Measurements from ENCODE around the gene STARD7.
A peak's percentile ranks its signal among the peaks of the same experiment; 100 is the strongest.

STARD7 gene

GRCh38 chr2:96154506-96155380, 53.9 kb downstream of the STARD7 start:
- H3K4me3 Mint-ChIP-seq, result no peak overlapping the region
- no peaks in the 10 kb centered on the region for H3K36me3 Mint-ChIP-seq
- peaks cover 83% of the 10 kb centered on the region for H3K4me1 Mint-ChIP-seq (ENCODE audit: low read depth)
- H3K27me3 Mint-ChIP-seq, result no peaks in the 10 kb centered on the region
- no peaks in the 10 kb centered on the region for H3K9me3 Mint-ChIP-seq (ENCODE audit: low read depth)
- H3K27ac Mint-ChIP-seq, result peak overlapping the region; percentile 6

GRCh38 chr2:96153991-96154431, 54.6 kb downstream of the STARD7 start:
- no peaks in the 10 kb centered on the region for H3K9me3 Mint-ChIP-seq (ENCODE audit: low read depth)
- no peaks in the 10 kb centered on the region for H3K36me3 Mint-ChIP-seq
- H3K27me3 Mint-ChIP-seq, result no peaks in the 10 kb centered on the region
- peaks cover 83% of the 10 kb centered on the region for H3K4me1 Mint-ChIP-seq (ENCODE audit: low read depth)
- no peak overlapping the region for H3K4me3 Mint-ChIP-seq
- no peak overlapping the region for H3K27ac Mint-ChIP-seq

DNA sequence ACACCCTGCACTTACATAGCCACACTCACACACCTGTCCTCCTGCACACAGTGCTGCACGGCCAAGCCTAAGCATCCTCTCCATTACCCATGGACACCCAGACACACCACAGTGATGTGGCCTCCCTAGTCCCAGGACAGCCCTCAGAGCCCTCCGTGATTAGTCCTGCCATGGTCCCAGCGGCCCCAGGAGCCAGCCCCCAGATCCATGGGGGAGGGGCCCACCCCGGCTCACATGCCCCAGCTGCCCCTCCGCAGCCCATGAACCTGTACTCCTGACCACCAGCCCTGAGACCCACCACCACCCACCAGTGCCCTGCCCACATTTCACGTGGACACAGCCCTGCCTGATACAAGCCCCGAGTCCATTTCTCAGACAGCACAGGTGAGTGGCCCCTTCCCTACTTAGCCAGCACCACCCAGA, 55.3 kb downstream of the STARD7 start:
- Mint-ChIP-seq H3K4me3 (no peak overlapping the region), H3K27me3 (no peaks in the 10 kb centered on the region), H3K36me3 (no peaks in the 10 kb centered on the region), H3K27ac (peak overlapping the region; percentile 54), H3K9me3 (ENCODE audit: low read depth) (no peaks in the 10 kb centered on the region), H3K4me1 (ENCODE audit: low read depth) (peaks cover 85% of the 10 kb centered on the region)

GRCh38 chr2:96152304-96153161, 56.1 kb downstream of the STARD7 start:
- Mint-ChIP-seq H3K36me3 (no peaks in the 10 kb centered on the region), H3K9me3 (ENCODE audit: low read depth) (no peaks in the 10 kb centered on the region), H3K4me3 (no peak overlapping the region), H3K27ac (peak overlapping the region; percentile 47), H3K27me3 (no peaks in the 10 kb centered on the region), H3K4me1 (ENCODE audit: low read depth) (peaks cover 85% of the 10 kb centered on the region)

- H3K27ac Mint-ChIP-seq, result peak overlapping the region; percentile 47
- H3K4me1 Mint-ChIP-seq (ENCODE audit: low read depth), result peaks cover 85% of the 10 kb centered on the region
- no peak overlapping the region for H3K4me3 Mint-ChIP-seq
- no peaks in the 10 kb centered on the region for H3K27me3 Mint-ChIP-seq
- H3K36me3 Mint-ChIP-seq, result no peaks in the 10 kb centered on the region
- no peaks in the 10 kb centered on the region for H3K9me3 Mint-ChIP-seq (ENCODE audit: low read depth)
Measured at GRCh38 chr2:96151595-96152303, 56.9 kb downstream of the STARD7 start.

DNA sequence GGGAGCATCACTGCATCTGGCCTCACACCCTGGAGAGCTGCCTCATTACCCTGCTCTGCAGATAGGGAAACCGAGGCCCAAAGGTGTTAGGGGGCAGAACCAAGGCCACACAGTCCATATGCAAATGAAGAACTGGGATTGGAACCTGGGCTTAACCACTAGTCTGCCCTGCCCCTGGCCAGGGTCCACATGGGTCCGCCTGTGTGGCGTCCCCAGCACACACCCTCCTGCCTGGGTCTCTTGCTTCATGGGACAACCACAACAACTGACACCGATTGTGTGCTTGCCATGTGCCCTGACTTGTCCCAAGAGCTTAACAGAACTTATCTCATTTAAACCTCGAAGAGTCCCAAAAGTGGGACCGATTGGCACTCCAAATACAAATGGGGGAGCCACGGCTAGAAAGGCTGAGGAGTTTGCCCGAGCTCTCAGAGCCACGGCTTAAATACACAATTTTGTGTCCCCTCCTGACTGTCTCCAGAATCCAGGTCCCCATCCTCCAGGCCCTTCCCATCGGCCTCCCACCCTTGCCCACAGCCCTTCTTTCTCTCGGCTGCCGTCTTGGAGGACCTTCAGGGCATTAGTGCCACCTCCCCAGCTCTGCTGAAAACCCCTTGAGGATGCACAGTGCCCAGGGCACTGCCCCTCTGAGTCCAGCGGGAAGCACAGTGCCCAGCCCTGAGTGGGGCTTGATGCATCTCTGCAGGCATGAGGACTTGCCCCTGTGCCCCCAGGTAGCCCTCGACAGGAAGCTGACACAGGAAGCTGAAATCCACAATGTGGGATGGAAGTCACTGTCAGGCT, 57.6 kb downstream of the STARD7 start:
- H3K9me3 Mint-ChIP-seq (ENCODE audit: low read depth), result no peaks in the 10 kb centered on the region
- no peaks in the 10 kb centered on the region for H3K36me3 Mint-ChIP-seq
- H3K27ac Mint-ChIP-seq, result peak overlapping the region; percentile 68
- H3K27me3 Mint-ChIP-seq, result no peaks in the 10 kb centered on the region
- H3K4me3 Mint-ChIP-seq, result no peak overlapping the region
- H3K4me1 Mint-ChIP-seq (ENCODE audit: low read depth), result peaks cover 83% of the 10 kb centered on the region

GRCh38 chr2:96150007-96150640, 58.5 kb downstream of the STARD7 start:
- Mint-ChIP-seq H3K4me1 (ENCODE audit: low read depth) (peaks cover 78% of the 10 kb centered on the region), H3K27me3 (no peaks in the 10 kb centered on the region), H3K27ac (peak overlapping the region; percentile 68), H3K9me3 (ENCODE audit: low read depth) (no peaks in the 10 kb centered on the region), H3K4me3 (no peak overlapping the region), H3K36me3 (no peaks in the 10 kb centered on the region)

GRCh38 chr2:96148410-96149217, 60.0 kb downstream of the STARD7 start:
- Mint-ChIP-seq H3K36me3 (peaks cover 7% of the 10 kb centered on the region), H3K27me3 (no peaks in the 10 kb centered on the region), H3K9me3 (ENCODE audit: low read depth) (no peaks in the 10 kb centered on the region), H3K27ac (peak overlapping the region; percentile 92), H3K4me1 (ENCODE audit: low read depth) (peaks cover 71% of the 10 kb centered on the region), H3K4me3 (peak overlapping the region; percentile 85)

- H3K27me3 Mint-ChIP-seq, result no peaks in the 10 kb centered on the region
- peaks cover 11% of the 10 kb centered on the region for H3K36me3 Mint-ChIP-seq
- H3K4me1 Mint-ChIP-seq (ENCODE audit: low read depth), result peaks cover 63% of the 10 kb centered on the region
- peak overlapping the region; percentile 85 for H3K4me3 Mint-ChIP-seq
- H3K9me3 Mint-ChIP-seq (ENCODE audit: low read depth), result no peaks in the 10 kb centered on the region
- H3K27ac Mint-ChIP-seq, result peak overlapping the region; percentile 92
Measured at GRCh38 chr2:96147593-96148201, 60.9 kb downstream of the STARD7 start.

- Mint-ChIP-seq H3K36me3 (peaks cover 11% of the 10 kb centered on the region), H3K27me3 (no peaks in the 10 kb centered on the region), H3K27ac (peak overlapping the region; percentile 92), H3K9me3 (ENCODE audit: low read depth) (no peaks in the 10 kb centered on the region), H3K4me3 (peak overlapping the region; percentile 85), H3K4me1 (ENCODE audit: low read depth) (peaks cover 58% of the 10 kb centered on the region)
Measured at GRCh38 chr2:96146881-96147592, 61.6 kb downstream of the STARD7 start.

DNA sequence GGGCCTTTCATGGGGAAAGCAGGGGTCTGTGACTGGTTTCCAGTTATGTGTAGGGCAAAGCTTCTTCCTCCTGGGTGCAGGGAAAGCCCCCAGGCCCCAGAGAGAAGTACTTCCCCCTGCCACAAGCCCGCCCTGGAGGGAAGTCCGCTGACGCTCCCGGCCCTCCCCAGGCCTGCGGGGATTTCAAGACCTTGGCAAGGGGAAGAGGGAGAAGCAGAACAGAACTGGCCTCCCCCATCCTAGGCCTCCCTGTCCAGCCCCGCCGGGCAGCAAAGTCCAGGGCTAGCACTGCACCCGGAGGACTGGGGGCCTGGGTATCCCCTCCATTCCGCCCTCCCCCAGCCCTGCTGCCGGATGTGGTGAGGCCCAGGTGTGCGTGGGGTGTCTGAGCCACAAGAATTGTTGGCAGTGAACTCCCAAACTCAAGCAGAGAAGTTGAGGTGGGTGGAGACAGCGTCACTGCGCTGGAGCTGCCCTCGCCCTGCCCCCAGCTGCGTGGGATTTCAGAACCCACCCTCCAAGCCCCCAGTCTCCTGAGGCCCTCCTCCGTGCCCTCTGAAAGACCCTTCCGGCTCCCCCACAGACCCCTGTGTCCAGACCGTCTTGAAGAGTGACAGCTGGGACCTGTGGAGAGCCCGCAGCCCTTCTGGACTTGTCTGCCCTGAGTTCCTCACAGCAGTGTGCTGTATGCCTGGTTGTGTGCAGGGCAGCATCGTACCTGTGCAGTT, 62.3 kb downstream of the STARD7 start:
- peaks cover 53% of the 10 kb centered on the region for H3K4me1 Mint-ChIP-seq (ENCODE audit: low read depth)
- H3K27me3 Mint-ChIP-seq, result no peaks in the 10 kb centered on the region
- H3K4me3 Mint-ChIP-seq, result peak overlapping the region; percentile 85
- H3K27ac Mint-ChIP-seq, result peak overlapping the region; percentile 92
- H3K9me3 Mint-ChIP-seq (ENCODE audit: low read depth), result no peaks in the 10 kb centered on the region
- H3K36me3 Mint-ChIP-seq, result peaks cover 11% of the 10 kb centered on the region

- no peaks in the 10 kb centered on the region for H3K27me3 Mint-ChIP-seq
- H3K9me3 Mint-ChIP-seq (ENCODE audit: low read depth), result no peaks in the 10 kb centered on the region
- H3K4me1 Mint-ChIP-seq (ENCODE audit: low read depth), result peaks cover 48% of the 10 kb centered on the region
- H3K4me3 Mint-ChIP-seq, result peak overlapping the region; percentile 85
- H3K27ac Mint-ChIP-seq, result peak overlapping the region; percentile 92
- peaks cover 11% of the 10 kb centered on the region for H3K36me3 Mint-ChIP-seq
Measured at GRCh38 chr2:96145848-96146152, 62.8 kb downstream of the STARD7 start.
